ENCODE data around the gene DDX47.
"Not testable (repeated sequence)": the region's sequence is repeated elsewhere in the genome, so short reads cannot be mapped to it uniquely, and the experiment has no call there.

Gene DDX47

DNA sequence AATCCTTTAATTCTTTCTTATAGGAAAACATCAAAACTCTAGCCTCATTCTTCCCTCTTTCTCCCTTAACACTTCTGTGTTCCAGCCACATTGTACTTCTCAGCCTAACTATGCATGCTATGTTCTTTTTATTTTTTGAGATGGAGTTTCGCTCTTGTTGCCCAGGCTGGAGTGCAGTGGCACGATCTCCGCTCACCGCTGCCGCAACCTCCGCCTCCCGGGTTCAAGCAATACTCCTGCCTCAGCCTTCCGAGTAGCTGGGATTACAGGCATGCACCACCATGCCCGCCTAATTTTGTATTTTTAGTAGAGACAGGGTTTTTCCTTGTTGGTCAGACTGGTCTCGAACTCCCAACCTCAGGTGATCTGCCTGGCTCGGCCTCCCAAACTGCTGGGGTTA lies 7.2 kb downstream of the DDX47 start:
- not testable (repeated sequence) for DNase-seq (ENCODE audit: low read depth in 2 of 2)

DNA sequence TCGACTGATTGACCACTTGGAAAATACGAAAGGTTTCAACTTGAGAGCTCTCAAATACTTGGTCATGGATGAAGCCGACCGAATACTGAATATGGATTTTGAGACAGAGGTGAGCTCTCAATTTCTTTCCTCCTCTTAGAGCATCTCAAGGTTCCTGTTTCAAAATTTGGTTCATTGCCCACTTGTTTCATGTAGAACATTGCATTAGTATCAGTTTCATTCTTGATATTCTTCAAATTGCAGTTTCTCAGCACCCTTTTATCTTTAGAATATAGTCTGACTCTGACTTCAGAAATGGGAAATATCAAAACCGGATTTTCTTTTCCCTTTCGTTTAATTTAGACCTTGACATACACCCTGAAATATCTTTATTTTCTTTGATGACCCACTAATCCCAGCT lies 8.8 kb downstream of the DDX47 start:
- no peak for DNase-seq (ENCODE audit: low read depth in 2 of 2)

DNA sequence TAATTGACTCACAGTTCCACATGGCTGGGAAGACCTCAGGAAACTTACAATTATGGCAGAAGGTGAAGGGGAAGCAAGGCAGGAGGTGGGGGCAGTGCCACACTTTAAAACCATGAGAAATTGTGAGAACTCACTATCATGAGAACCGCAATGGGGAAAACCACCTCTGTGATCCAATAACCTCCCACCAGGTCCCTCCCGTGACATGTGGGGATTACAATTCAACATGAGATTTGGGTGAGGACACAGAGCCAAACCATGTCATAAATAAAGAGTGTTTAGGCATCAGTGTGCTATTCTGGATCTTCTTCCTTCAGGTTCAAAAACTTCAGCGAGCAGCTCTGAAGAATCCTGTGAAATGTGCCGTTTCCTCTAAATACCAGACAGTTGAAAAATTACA lies 9.7 kb downstream of the DDX47 start:
- DNase-seq (ENCODE audit: low read depth in 2 of 2), result no peak

DNA sequence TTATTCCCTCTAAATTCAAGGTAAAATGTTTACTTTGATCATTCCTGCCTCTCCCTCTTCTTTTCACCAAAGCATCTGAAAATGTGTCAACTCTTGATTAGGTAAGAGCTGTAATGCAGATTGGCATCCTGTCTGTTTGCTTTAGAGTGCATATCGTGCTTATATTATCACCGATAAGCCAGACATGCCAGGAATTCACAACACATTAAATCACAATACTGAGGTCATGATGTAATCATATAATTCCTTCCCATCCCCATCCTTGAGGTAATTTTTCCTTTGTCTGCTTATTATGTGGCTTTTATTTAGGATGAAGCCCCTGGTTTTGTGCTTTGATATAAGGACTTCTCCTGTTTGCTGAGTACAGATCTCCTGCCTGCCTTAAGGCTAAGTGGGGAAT lies 10.2 kb downstream of the DDX47 start:
- no peak for DNase-seq (ENCODE audit: low read depth in 2 of 2)

DNA sequence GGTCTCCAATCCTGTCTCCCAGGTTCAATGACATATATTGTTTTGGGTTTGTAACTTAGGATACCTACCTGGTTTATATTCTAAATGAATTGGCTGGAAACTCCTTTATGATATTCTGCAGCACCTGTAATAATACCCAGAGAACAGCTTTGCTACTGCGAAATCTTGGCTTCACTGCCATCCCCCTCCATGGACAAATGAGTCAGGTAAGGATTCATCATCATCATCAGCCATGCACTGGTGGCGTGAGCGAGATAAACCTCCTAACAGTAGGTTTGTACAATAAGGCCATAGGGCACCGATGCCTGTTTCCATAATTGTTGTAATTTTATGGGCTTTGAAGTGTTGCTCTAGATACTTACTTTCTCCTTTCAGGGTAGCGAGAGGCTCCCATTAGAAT lies 10.7 kb downstream of the DDX47 start:
- DNase-seq (ENCODE audit: low read depth in 2 of 2), result no peak

DNA sequence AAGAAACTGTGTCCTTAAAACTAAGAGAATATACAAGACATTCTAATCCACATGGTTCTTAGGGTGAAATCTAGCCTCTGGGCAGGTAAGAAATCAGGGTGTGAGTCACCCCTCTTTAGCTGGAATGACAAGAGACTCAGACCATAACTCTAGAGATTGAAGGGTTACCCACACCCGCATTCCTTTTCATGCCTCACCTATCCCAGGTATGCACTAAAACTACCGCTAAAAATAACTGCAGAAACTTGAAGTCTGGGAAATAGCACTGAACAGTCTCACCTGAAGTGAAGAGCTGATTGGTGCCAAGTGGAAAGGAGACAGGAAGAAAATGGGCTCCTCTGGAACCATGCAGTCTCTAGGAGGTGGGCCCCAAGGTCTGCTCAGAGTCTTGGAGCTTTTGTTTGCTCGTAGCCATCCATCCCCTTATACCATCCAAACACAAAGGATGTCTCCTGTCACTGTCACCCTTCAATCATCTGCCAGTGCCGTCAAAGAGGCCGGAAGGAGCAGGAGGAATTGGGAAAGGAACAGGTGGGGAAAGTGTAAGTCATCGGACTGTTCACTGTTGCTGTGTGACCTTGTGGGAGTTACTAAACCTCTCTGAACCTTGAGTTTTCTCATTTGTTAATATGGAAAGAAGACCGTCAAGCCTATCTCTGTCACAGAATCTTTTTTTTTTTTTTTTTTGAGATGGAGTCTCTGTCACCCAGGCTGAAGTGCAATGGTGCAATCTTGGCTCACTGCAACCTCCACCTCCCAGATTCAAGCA lies 22.4 kb downstream of the DDX47 start:
- DNase-seq (ENCODE audit: low read depth in 2 of 2), result no peak

DNA sequence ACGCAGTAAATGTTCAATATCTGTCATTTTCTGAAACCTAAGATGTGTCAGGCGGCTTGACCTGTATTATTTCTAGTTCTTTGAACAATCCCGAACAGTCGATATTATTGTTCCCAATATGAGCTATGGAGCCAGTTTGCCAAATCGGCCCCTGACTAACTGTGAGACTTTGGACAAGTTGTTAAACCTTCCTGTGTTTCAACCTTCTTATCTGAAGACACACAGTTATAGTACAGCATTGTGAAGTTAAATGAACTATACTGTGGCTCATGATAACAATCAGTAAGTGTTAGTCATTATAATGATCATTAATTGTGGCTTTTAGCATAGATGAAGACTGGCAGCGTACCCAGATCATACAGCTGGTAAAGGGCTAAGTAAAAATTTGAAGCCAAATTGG lies 23.4 kb downstream of the DDX47 start:
- DNase-seq (ENCODE audit: low read depth in 2 of 2), result no peak

DNA sequence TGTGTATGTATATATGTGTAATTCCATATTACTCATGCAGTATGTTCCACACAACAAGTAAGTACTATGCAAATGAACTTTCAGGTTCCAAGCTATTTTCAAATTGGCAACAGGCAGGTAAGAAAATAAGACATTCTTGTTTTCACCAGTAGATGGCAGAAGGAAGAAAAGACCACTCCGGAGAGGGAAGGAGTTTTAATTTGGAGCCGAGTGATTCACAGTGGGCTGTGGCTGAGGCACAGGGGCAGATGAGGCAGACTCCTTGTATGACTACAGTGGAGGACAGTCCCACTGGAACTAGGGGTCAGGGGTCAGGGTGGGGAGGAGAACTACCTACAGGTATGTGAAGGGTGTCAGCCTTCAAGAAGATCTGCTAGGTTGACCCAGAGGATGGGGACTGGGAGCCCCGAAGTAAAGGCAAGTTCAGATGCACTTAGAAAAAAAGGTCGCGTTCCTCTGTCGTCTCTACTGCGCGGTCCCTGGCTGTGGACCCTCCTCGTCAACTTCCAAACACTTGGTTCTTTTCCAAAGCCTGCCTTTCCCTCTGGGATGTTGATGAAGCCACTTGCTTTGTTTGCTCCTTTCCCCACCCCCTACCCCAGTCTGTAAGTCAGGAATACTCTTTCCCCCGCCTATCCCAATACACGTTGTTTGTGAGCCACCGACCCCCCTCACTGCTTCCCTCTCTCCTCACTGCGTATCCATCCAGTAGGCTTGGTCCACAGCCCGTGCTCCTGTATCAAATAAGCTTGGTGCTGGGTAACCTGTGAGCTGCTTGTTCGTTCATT lies 24.1 kb downstream of the DDX47 start:
- peak; percentile 34 to 52 for DNase-seq (ENCODE audit: low read depth in 2 of 2)

DNA sequence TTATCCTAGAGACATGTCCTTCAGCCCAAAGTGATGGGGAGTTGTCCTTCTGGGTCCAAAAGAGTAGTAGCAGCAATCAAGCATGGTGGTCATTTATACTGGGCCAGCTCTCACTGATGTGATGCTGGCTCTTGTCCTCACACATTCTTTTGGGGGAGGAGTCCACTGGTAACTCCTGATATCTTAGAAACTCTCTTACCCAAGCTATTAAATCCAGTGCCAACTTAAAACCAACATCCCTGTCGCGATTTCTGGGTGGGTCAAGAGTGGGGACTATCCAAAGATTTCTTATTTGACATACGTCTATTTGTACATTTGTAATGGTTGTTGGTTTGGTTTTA lies 24.6 kb downstream of the DDX47 start:
- DNase-seq (ENCODE audit: low read depth in 2 of 2), result no peak

DNA sequence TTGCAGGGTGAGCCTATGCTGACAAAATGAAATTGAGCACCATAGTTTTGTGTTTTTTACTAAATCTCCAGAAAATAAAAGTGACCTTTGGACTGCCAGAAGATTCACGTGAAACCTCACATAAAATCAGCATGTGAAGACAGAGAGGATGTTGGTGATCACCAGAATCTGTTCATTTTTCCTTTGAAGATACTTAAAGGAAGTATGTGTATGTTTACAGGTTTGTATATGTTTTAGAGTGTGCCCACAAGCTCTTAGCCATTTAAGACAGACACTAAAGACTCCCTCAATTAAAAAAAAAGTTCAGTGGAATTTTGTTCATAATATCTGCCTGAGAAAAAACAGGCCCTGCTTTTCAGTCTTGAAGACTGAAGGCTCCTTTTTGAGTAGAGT lies 25.9 kb downstream of the DDX47 start:
- DNase-seq (ENCODE audit: low read depth in 2 of 2), result no peak

DNA sequence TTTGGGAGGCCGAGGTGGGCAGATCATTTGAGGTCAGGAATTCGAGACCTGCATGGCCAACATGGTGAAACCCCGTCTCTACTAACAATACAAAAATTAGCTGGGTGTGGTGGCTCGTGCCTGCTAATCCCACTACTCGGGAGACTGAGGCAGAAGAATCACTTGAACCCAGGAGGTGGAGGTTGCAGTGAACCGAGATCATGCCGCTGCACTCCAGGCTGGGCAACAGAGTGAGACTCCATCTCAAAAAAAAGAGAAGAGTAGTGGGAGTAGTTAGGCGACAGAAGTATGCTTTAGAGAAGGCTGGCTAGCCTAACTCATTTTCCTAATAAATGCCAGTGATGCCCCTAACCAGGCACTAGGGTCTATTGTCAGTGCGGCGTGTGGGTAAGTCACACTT lies 26.3 kb downstream of the DDX47 start:
- DNase-seq (ENCODE audit: low read depth in 2 of 2), result not testable (repeated sequence)

DNA sequence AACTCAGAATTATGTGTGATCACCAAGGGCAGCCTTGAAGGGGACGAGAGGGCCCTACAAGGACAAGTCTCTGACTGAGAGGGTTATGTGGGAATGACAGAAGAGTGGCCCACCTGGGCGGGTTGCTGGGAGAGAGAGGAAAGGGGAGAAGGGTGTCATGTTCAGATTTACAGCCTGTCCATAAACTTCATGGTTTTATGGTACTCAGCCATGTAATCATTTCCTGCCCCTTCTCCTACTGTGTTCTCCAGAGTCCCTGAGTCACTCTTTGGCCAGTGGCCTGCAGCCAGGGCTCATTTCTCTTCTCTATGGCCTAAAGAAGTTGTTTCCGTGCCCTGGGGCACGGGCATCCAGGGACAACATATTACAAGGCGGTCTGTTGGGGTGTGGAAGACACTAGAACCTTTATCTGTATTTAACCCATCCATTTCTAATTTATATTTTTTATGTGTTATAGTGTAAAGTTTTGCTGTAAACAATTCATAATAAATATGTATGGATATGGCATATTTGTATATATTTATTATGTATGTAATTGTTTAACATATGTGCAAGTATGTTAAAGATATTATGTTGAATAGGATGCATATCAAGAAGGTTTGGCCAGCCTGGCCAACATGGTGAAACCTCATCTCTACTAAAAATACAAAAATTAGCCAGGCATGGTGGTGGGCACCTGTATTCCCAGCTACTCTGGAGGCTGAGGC lies 26.9 kb downstream of the DDX47 start:
- no peak for DNase-seq (ENCODE audit: low read depth in 2 of 2)

DNA sequence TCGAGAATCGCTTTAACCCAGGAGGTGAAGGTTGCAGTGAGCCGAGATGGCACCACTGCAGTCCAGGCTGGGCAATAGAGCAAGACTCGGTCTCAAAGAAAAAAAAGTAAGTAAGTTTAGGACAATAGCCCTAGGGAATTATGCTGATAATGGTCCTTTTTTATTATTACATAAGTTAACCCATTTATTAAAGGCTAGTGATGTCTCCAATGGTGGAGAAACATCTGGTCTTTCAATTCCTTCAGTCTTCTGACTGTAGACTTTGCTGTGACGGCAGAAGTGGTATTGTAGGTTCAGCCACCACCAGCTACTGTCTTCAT lies 27.4 kb downstream of the DDX47 start:
- no peak for DNase-seq (ENCODE audit: low read depth in 2 of 2)

DNA sequence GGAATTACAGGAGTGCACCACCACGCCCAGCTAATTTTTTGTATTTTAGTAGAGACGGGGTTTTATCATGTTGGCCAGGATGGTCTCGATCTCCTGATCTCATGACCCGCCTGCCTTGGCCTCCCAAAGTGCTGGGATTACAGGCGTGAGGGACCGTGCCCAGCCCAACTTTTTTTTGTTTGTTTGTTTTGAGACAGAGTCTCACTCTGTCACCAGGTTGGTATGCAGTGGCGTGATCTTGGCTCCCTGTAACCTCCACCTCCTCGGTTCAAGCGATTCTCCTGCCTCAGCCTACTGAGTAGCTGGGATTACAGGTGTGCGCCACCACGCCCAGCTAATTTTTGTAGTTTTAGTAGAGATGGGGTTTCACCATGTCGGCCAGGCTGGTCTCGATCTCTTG lies 28.3 kb downstream of the DDX47 start:
- not testable (repeated sequence) for DNase-seq (ENCODE audit: low read depth in 2 of 2)

DNA sequence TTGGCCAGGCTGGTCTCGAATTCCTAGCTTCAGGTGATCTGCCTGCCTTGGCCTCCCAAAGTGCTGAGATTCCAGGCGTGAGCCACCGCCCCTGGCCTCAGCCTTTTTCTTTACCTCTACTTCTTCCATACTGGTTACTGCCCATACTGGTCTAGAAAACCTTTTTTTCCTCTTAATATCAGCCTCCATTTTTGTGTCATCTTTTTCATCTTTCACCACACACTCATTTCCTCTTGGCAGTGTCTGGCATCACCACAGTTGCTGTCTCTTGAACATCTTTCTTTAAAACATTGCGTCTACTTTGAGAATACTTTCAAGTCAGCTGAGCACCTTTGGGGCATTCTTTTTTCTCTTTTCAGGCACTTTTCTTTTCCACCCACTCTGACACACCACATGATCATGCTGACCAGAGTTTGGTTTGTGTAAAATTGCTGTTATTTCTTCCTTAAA lies 32.7 kb downstream of the DDX47 start:
- DNase-seq (ENCODE audit: low read depth in 2 of 2), result no peak

DNA sequence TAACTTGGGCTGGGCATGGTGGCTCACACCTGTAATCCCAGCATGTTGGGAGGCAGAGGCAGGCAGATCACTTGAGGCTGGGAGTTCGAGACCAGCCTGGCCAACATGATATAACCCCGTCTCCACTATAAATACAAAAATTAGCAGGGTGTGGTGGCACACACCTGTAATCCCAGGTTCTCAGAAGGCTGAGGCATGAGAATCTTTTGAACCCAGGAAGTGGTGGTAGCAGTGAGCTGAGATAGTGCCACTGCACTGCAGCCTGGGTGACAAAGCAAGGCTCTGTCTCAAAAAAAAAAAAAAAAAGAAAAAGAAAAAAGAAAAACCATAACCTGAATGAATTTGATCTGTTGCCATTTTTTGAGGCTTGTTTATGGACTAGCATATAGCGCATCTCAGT lies 33.6 kb downstream of the DDX47 start:
- DNase-seq (ENCODE audit: low read depth in 2 of 2), result not testable (repeated sequence)

DNA sequence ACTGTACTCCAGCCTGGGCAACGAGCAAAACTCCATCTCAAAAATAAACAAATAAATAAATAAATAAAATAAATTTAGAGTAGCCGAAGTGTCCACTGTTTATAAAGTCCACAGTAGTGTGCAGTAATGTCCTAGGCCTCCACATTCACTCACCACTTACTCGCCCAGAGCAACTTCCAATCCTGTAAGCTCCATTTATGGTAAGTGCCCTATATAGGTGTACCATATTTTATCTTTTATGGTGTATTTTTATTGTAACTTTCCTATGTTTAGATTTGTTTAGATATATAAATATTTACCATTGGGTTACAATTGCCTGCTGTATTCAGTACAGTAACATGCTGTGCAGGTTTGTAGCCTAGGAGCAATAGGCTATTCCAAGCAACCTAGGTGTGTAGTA lies 40.3 kb downstream of the DDX47 start:
- no peak for DNase-seq (ENCODE audit: low read depth in 2 of 2)

DNA sequence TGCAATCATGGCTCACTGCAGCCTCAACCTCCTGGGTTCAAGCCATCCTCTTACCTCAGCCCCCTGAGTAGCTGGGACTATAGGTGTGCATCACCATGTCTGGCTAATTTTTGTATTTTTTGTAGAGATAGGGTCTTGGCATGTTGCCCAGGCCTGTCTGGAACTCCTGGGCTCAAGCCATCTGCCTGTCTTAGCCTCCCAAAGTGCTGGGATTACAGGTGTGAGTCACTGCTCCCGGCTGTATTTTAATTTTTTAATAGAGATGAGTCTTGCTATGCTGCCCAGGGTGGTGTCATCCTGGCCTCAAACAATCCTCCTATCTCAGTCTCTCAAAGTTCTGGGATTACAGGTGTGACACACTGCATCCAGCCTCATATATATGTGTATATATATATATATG lies 46.5 kb downstream of the DDX47 start:
- no peak for DNase-seq (ENCODE audit: low read depth in 2 of 2)

DNA sequence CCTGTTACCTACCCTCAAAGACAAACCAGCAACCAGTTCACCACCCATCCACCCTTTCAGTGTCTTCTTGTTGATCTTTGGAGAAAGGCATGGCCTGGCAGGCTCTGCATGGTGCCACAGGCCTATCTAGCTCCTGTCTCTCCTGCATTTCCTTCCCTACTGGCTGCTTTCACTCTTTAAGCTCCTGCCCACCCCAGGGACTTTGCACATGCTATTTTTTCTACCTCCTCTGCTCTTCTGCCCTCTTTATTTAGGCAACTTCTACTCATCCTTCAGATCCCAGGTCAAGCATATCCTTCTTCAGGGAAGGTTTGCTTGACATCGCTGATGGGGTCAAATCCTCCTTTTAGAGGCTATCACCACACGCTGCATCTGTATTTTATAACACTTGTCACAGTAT lies 51.1 kb downstream of the DDX47 start:
- DNase-seq (ENCODE audit: low read depth in 2 of 2), result no peak

DNA sequence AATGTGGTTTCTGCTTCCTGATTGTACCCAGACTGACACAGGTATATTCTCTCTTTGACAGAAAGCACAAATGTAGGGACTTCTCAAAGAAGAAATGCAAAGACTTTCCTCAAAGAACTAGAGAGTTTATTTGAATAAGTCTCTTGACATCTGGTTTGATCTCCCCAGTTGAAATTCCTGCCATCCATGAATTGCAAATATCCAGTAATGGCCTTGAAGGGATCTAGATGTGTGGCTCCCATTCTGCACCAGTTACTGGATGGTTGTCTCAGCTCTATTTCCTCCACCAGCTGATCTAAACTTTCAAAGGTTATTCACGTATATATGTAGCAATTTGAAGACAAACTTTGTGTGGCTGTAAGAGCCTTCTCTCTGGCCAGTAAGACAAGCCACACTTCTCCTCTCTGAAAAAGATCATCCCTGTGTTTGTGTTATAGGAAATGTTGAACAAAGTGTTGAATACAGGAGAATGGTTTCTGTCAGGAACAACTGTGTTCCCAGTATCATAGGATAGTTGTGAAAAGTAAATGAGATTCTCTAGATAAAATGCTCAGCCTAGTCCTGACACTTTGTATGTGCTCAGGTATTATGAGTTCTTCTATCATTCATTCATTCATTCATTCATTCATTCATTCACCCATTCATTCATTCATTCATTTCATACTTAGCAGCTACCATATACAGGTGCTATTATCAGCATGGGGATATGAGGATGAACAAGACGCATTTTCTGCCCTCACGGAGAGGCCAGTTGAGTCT lies 55.5 kb downstream of the DDX47 start:
- DNase-seq (ENCODE audit: low read depth in 2 of 2), result no peak

DNA sequence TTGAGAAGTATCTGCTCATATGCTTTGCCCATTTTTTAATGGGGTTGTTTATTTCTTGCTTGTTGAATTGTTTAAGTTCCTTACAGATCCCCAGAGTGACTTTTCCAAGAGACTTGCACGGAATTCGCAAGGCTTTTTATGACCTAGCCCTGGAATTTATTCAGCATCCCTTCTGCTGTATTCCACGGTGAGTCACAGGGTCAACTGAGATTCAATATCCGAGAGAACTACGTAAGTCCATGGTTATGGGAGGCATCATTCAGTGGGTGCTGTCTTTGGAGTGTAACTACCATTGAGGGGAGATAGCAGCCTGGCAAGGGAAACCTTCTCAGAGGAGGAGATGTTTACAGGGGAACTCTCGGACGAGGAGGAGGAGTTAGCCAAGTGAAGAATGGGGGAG lies 57.3 kb downstream of the DDX47 start:
- DNase-seq (ENCODE audit: low read depth in 2 of 2), result no peak

DNA sequence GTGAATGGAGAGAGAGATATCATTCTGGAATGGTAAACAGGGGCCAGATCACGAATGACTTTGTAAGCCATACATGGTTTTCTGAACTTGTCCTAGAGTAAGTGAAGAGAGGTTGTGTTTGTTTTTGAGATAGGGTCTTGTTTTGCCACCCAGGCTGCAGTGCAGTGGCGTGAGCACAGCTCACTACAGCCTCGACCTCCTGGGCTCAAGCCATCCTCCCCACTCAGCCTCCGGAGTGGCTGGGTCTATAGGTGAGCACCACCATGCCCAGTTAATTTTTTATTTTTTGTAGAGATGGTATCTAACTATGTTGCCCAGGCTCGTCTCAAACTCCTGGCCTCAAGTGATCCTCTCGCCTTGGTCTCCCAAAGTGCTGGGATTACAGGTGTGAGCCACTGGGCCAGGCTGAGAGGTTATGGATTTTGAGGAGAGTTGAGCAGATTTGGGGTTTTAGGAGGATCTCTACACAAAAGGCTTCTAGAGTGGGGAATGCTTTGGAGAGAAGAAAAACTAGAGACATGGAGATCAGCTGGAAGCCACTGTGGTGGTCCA lies 58.5 kb downstream of the DDX47 start:
- DNase-seq (ENCODE audit: low read depth in 2 of 2), result no peak

All from stimulated activated CD4-positive, alpha-beta T cell treated with anti-CD3 and anti-CD28 coated beads, Interleukin-4, amount 100 ng/mL, for 48 hours (primary cell).